COLO829 (cell line): ENCODE measurements around the gene PRKCE.
"Not testable (repeated sequence)": the region's sequence is repeated elsewhere in the genome, so short reads cannot be mapped to it uniquely, and the experiment has no call there.

ENCODE experiments used
- DNase-seq: peaks from one replicate; pipeline ENCODE4 v3.0.0; 2012; ENCODE audit warnings: low spot score

PRKCE gene

GRCh38 chr2:45909677-45910191 is 258.3 kb downstream of the PRKCE start:
- no peak for DNase-seq

- DNase-seq, result no peak
Observed at GRCh38 chr2:45910473-45911060, 259.1 kb downstream of the PRKCE start.

- DNase-seq, result no peak
Observed at GRCh38 chr2:45911538-45911937, 260.1 kb downstream of the PRKCE start.

- DNase-seq, result no peak
Observed at GRCh38 chr2:45912109-45912508, 260.6 kb downstream of the PRKCE start.

GRCh38 chr2:45913539-45913938 is 262.1 kb downstream of the PRKCE start:
- no peak for DNase-seq

- DNase-seq, result no peak
Observed at GRCh38 chr2:45915523-45915922, 264.0 kb downstream of the PRKCE start.

GRCh38 chr2:45917561-45918176 is 266.2 kb downstream of the PRKCE start:
- DNase-seq, result not testable (repeated sequence)

GRCh38 chr2:45918463-45919159 is 267.1 kb downstream of the PRKCE start:
- no peak for DNase-seq

- DNase-seq, result no peak
Observed at GRCh38 chr2:45919160-45919650, 267.7 kb downstream of the PRKCE start.

GRCh38 chr2:45919711-45920111 is 268.2 kb downstream of the PRKCE start:
- DNase-seq, result no peak

GRCh38 chr2:45921921-45922320 is 270.4 kb downstream of the PRKCE start:
- DNase-seq, result no peak

- DNase-seq, result no peak
Observed at GRCh38 chr2:45922577-45922988, 271.1 kb downstream of the PRKCE start.

GRCh38 chr2:45923701-45924100 is 272.2 kb downstream of the PRKCE start:
- no peak for DNase-seq

GRCh38 chr2:45925026-45925425 is 273.6 kb downstream of the PRKCE start:
- no peak for DNase-seq

- DNase-seq, result no peak
Observed at GRCh38 chr2:45925636-45926366, 274.3 kb downstream of the PRKCE start.

GRCh38 chr2:45928946-45929345 is 277.5 kb downstream of the PRKCE start:
- DNase-seq, result no peak

- DNase-seq, result no peak
Observed at GRCh38 chr2:45929674-45930395, 278.4 kb downstream of the PRKCE start.

- peak; percentile 33 for DNase-seq
Observed at GRCh38 chr2:45930396-45930792, 278.9 kb downstream of the PRKCE start.

GRCh38 chr2:45932278-45932975 is 281.0 kb downstream of the PRKCE start:
- no peak for DNase-seq

GRCh38 chr2:45935791-45936622 is 284.5 kb downstream of the PRKCE start:
- DNase-seq, result peak; percentile 92
